OCI-LY1 (cell line): ENCODE results near the gene ANO2.

Experiments used
- EZH2 ChIP-seq: fragments of 200-600 bp; sonication (generic), shearing (Covaris generic); IDR thresholded peaks from 2 replicates; pipeline ENCODE4 v1.8.0; 2017; ENCODE audit warnings: borderline replicate concordance, mixed run types, mild to moderate bottlenecking, antibody characterized with exemption, low read length, moderate library complexity, mixed read lengths
- TF ChIP-seq, protein P1 (sequence below): fragments of 200-600 bp; sonication (generic), shearing (Covaris generic); IDR thresholded peaks from 2 replicates; pipeline ENCODE4 v1.5.1; 2017; ENCODE audit warnings: mild to moderate bottlenecking, antibody characterized with exemption, low read length, moderate library complexity, mixed read lengths

DNA sequence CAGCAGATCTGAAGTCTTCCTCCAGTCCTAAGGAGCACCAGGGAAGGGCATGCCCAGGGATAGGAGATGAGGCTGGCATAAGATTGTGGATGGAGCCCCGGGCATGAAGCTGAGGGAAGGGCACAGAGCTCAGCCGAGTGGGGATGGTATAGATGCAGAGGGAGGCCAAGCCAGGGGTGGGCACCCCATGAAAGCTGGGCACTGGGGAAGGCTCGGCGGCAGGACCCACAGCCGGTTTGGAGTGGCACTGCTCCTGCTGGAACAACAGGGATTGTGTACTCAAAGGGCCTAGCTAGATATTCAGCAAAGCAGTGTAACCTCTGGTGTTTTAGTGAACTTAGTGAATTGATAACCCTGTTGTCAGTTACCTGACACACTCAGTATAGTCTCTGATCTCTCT lies 396.0 kb downstream of the ANO2 start:
- TF ChIP-seq, protein P1, sequence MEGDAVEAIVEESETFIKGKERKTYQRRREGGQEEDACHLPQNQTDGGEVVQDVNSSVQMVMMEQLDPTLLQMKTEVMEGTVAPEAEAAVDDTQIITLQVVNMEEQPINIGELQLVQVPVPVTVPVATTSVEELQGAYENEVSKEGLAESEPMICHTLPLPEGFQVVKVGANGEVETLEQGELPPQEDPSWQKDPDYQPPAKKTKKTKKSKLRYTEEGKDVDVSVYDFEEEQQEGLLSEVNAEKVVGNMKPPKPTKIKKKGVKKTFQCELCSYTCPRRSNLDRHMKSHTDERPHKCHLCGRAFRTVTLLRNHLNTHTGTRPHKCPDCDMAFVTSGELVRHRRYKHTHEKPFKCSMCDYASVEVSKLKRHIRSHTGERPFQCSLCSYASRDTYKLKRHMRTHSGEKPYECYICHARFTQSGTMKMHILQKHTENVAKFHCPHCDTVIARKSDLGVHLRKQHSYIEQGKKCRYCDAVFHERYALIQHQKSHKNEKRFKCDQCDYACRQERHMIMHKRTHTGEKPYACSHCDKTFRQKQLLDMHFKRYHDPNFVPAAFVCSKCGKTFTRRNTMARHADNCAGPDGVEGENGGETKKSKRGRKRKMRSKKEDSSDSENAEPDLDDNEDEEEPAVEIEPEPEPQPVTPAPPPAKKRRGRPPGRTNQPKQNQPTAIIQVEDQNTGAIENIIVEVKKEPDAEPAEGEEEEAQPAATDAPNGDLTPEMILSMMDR: no peak
- no peak for TF ChIP-seq EZH2
